AG04449 (cell line): ENCODE measurements around the gene PCCB.
"Not testable (repeated sequence)": the region's sequence is repeated elsewhere in the genome, so short reads cannot be mapped to it uniquely, and the experiment has no call there.

Experiments used
- CTCF ChIA-PET: fragments of 350-600 bp; formaldehyde crosslinking; extraction: SDS; loops from one replicate; lab custom pipeline; 2021; ENCODE audit warnings: antibody characterized with exemption; lab: Yijun Ruan, JAX
- POLR2A ChIA-PET: fragments of 400-600, 350-600 bp; formaldehyde crosslinking; extraction: SDS; loops from one replicate; lab custom pipeline; 2020; ENCODE audit warnings: antibody characterized with exemption, inconsistent platforms; lab: Yijun Ruan, JAX
- DNase-seq: peaks from one replicate; pipeline ENCODE4 v3.0.0-alpha.2; 2010; ENCODE audit warnings: low read depth, low spot score
- H3K4me3 ChIP-seq: 2 replicates; pipeline ENCODE4 v1.5.1; 2011; ENCODE audit warnings: low read depth, mild to moderate bottlenecking, control low read depth, low read length
- TF ChIP-seq, protein P1 (sequence below): IDR thresholded peaks from one replicate; pipeline ENCODE4 v1.5.1; 2011; ENCODE audit warnings: mild to moderate bottlenecking, moderate library complexity, low read length, control low read depth, inconsistent platforms; ENCODE audit not compliant: insufficient read depth; ENCODE audit errors: missing control alignments

PCCB gene

DNA sequence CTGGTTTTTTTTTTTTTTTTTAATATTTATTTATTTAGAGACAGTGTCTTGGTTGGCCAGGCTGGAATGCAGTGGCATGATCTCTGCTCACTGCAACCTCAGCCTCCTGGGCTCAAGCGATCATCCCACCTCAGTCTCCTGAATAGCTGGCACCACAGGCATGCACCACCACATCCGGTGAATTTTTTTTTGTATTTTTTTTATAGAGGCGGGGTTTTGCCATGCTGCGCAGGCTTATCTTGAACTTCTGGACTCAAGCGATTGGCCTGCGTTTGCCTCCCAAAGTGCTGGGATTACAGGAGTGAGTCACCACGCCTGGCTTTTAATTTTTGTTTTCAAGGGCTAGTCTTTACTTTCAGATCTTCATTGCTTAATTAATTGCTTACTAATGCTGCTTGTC is 13.1 kb downstream of the PCCB start:
- POLR2A ChIA-PET = no interaction called here
- TF ChIP-seq, protein P1, sequence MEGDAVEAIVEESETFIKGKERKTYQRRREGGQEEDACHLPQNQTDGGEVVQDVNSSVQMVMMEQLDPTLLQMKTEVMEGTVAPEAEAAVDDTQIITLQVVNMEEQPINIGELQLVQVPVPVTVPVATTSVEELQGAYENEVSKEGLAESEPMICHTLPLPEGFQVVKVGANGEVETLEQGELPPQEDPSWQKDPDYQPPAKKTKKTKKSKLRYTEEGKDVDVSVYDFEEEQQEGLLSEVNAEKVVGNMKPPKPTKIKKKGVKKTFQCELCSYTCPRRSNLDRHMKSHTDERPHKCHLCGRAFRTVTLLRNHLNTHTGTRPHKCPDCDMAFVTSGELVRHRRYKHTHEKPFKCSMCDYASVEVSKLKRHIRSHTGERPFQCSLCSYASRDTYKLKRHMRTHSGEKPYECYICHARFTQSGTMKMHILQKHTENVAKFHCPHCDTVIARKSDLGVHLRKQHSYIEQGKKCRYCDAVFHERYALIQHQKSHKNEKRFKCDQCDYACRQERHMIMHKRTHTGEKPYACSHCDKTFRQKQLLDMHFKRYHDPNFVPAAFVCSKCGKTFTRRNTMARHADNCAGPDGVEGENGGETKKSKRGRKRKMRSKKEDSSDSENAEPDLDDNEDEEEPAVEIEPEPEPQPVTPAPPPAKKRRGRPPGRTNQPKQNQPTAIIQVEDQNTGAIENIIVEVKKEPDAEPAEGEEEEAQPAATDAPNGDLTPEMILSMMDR = no peak
- no peak overlapping the region for H3K4me3 ChIP-seq
- CTCF ChIA-PET = no interaction called here
- DNase-seq = no peak

DNA sequence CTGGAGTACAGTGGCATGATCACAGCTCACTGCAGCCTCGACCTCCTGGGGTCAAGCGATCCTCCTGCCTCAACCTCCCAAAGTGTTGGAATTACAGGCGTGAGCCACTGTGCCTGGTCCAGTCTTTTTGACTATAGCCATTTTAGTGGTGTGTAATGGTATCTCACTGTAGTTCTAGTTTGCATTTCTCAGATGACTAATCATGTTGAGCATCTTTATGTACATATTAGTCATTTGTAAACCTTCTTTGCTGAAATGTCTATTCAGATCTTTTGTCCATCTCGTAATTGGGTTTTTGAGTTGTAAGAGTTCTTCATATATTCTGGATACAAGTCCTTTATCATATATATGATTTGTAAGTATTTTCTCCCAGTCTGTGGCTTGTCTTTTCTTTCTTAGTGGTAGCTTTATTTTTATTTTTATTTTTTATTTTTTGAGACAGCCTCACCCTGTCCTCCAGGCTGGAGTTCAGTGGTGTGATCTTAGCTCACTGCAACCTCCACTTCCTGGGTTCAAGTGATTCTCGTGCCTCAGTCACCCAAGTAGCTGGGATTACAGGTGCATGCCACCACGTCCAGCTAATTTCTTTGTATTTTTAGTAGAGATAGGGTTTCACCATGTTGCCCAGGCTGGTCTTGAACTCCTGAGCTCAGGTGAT is 16.5 kb downstream of the PCCB start:
- POLR2A ChIA-PET, H3K4me3 ChIP-seq: not testable (repeated sequence)
- DNase-seq = peak; percentile 29
- CTCF ChIA-PET = interaction anchor here (0.5 to 2.4 kb wide), 6 partner anchors 8 to 192 kb away, joined by 3 to 10 read pairs (median 3); partner anchors contain the start of gene PCCB

DNA sequence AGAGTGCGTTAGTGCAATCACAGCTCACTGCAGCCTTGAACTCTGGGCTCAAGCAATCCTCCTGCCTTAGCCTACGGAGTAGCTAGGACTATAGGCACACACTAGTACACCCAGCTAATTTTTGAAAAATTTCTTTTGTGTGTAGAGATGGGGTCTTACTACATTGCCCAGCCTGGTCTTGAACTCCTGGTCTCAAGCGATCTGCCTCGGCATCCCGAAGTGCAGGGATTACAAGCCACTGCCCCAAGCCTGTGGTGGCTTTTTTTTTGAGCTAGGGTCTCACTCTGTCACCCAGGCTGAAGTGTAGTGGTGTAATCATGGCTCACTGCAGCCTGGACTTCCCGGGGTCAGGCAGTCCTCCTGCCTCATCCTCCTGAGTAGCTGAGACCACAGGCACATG is 17.1 kb downstream of the PCCB start:
- DNase-seq = no peak
- CTCF ChIA-PET = interaction anchor here (0.7 to 2.4 kb wide), 4 partner anchors 15 to 193 kb away, joined by 3 to 10 read pairs (median 4); partner anchors contain the start of gene PCCB
- POLR2A ChIA-PET = no interaction called here

DNA sequence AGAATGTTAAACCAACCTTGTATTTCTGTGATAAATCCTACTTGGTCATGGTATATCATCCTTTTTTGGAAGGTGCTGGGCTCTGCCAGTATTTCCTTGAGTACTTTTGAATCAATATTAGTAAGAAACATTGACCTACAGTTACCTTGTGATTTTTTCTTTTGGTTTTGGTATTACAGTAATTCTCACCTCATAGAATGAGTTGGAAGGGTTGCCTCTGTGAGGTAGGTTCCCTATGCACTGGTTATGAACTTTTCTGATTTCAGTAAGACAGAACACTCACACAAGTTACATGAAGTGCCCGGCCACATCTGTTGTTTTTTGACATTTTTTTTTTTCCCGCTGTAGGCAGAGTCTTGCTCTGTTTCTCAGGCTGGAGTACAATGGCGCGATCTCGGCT is 20.0 kb downstream of the PCCB start:
- POLR2A ChIA-PET = no interaction called here
- TF ChIP-seq, protein P1 = no peak
- no peak overlapping the region for H3K4me3 ChIP-seq
- no peak for DNase-seq
- CTCF ChIA-PET = no interaction called here

More for the DNA sequence above, 17.1 kb downstream of the PCCB start:
- TF ChIP-seq, protein P1 = no peak
- H3K4me3 ChIP-seq = no peak overlapping the region

DNA sequence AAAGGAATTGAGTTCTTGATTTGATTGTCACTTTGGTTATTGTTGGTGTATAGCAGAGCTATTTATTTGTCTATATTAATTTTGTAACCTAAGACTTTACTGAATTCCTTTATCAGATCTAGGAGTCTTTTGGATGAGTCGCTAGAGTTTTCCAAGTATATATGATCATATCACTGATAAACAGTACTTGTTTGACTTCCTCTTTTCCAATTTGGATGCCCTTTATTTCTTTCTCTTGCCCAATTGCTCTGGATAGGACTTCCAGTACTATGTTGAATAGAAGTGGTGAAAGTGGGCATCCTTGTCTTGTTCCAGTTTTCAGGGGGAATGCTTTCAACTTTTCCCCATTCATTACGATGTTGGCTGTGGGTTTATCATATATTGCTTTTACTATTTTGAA is 21.5 kb downstream of the PCCB start:
- CTCF ChIA-PET, DNase-seq, POLR2A ChIA-PET, H3K4me3 ChIP-seq: not testable (repeated sequence)

DNA sequence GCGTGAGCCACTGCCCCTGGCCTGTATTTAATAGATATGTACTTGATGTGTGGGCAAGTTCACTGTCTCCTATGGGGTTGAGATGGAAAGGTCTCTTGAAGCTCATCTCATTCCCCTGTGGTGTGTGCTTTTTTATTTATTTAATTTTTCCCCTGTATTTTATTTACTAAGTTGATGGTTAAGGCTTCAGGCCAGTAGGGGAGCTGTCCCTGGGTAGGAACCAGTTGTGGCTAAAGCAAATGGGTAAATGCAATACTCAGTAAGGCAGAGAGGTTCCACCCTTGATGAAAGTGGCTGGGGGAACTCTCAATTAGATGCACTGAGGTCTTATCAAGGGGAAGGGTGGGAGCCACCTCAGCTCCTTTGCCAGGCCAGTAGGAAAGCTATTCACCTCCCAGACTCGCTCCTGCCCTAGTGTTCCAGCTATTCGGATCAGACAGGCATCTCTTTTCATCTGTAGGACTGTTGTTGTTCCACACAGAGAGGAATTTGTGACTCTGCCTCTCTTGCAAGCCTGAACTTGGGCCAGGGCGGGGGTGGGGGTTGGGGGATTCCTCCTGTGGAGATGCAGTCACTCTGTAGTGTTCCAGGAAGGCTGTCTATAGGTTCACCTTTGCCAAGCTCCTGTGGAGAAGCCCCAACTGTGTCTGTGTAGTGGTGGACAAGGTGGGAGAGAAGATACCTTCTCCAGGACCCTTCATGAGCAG is 26.1 kb downstream of the PCCB start:
- TF ChIP-seq, protein P1 = no peak
- ChIA-PET CTCF (interaction anchor here (0.7 to 1.0 kb wide), 3 partner anchors 11 to 206 kb away, joined by 3 to 5 read pairs (median 3); no protein-coding TSS in a partner anchor), POLR2A (no interaction called here)
- DNase-seq = no peak
- H3K4me3 ChIP-seq = no peak overlapping the region

DNA sequence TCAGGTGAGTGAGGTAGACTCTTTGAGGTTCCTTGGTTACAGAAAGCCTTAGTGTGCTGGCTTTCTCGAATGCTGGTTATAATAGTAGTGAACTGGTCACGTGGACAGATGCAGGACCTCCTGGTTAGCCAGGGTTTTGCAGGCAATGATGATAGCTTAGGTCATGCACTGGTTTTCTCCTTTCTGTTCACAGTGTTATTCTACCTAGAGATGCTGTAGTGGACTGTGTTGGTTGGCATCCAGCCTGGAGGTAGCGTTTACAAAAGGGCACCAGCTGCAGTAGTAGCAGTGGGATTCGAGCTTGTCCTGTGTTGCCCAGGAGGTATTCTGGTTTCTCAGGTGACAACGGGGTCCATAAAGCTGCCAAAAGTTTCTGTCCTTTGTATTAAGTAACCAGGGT is 27.0 kb downstream of the PCCB start:
- H3K4me3 ChIP-seq = no peak overlapping the region
- no peak for DNase-seq
- TF ChIP-seq, protein P1 = no peak
- ChIA-PET CTCF (no interaction called here), POLR2A (no interaction called here)
